CMK (cell line): ENCODE results near the gene LIMA1.
"Not testable (repeated sequence)": the region's sequence is repeated elsewhere in the genome, so short reads cannot be mapped to it uniquely, and the experiment has no call there.

Source experiments
- DNase-seq: peaks from one replicate; pipeline ENCODE4 v3.0.0-alpha.2; 2010; ENCODE audit warnings: low read depth

LIMA1 gene

DNA sequence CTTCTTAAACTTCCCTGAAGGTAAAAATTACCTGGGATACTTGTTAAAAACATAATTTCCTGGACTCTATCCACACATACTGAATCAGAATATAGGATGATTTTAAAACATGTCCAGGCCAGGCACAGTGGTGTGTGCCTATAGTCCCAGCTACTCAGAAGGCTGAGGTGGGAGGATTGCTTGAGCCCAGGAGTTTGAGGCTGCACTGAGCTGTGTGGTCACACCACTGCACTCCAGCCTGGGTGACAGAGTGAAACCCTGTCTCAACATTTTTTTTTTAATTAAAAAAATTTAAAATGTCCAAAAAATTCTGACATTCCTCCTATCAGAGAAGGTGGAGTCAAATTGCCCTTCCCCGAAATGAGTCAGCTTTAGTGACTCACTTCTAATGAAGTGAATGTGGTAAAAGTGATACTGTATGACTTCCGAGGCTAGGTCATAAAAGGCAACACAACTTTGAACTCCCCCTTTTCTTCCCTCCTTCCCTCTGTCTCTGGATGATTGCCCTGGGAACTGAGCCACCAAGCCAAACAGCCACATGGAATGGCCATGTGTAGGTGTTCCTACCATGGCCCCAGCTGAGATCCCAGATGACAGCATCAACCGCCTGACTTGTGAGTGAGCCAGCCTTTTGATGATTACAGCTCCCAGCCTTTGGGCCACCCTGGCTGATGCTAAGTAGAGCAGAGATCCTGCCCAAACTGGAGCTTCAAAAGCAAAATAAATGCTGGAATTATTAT lies 36.3 kb downstream of the LIMA1 start:
- no peak for DNase-seq

DNA sequence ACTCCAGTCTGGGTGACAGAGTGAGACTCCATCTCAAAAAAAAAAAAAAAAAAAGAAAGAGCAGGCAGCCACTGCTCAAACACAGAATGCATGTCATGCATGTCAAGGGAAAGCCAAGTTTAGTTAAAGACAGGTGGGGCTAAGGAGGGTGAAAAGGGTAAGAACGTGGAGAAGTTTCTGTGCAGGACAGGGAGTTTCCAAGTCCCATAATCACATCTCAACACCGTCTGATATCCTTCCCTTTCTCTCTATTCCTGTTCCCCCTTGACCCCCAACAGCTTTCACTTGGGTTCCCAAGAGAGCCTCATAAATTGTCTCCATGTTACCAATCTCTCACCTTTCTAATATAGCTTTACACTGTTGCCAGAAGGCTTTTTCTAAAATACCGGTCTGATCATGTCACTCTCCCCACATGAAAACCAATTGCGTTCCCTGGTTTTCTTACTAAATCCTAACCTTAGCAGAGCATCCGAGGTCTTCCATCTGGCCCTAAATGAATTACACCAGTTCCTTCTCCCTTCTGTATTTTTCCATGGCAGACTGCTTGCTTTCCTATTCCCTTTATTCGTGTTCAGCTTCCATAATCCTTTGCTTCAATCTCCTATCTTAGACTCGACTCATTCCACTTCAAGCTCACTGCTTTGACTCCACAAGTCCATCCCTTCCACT lies 37.0 kb downstream of the LIMA1 start:
- no peak for DNase-seq

- DNase-seq, result no peak
Measured at GRCh38 chr12:50243507-50243906, 39.8 kb downstream of the LIMA1 start.

DNA sequence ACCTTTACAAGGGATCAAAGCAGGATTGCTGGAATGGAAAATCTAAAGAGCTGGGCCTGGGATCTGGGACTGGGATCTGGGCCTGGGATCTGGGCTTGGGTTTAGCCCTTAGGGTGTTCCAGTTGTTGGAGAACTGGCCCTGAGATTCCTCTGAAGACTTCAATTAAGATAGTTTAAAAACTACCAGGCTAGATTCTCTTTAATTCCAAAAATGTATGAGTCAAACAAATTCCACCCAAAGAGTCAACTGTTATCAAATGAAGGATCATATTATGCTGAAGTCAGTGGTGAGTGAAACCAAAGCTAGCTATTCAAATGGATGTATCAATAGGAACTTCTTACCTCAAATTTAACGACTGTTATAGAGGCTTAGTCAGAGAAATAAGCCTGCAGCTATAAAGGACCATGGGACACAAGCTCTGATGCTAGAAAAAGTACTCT lies 40.5 kb downstream of the LIMA1 start:
- no peak for DNase-seq

GRCh38 chr12:50241178-50241577 lies 42.1 kb downstream of the LIMA1 start:
- DNase-seq, result no peak

GRCh38 chr12:50240792-50241114 lies 42.6 kb downstream of the LIMA1 start:
- no peak for DNase-seq

GRCh38 chr12:50240096-50240791 lies 43.1 kb downstream of the LIMA1 start:
- no peak for DNase-seq

DNA sequence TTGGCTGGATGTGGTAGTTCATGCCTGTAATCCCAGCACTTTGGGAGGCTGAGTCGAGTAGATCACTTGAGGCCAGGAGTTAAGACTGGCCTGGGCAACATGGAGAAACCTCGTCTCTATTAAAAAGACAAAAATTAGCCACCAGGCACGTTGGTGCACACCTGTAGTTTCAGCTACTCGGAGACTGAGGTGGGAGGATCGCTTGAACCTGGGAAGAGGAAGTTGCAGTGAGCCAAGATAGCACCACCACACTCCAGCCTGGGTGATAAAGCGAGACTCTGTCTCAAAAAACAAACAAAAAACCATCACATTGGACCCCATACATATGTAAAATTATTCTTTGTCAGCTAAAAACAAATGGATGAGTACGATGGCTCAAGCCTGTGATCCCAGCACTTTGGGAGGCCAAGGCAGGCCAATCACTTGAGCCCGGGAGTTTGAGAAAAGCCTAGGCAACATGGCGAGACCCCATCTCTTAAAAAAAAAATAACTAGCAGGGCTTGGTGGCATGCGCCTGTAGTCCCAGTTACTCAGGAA lies 43.9 kb downstream of the LIMA1 start:
- no peak for DNase-seq

DNA sequence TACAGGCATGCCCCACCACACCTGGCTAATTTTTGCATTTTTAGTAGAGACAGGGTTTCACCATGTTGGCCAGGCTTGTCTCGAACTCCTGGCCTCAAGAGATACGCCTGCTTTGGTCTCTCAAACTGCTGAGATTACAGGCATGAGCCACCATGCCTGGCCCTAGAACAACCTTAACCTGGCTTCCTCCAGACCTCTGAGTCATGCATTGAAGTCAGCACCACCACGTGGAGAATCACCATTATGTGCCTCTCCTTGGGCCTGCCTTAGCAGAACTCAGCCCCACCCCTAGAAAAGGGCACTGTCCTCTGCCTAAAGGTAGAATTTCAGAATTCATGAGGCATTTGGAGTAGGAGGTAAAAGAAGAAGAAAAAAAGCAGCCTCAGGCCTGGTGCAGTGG lies 49.0 kb downstream of the LIMA1 start:
- no peak for DNase-seq

DNA sequence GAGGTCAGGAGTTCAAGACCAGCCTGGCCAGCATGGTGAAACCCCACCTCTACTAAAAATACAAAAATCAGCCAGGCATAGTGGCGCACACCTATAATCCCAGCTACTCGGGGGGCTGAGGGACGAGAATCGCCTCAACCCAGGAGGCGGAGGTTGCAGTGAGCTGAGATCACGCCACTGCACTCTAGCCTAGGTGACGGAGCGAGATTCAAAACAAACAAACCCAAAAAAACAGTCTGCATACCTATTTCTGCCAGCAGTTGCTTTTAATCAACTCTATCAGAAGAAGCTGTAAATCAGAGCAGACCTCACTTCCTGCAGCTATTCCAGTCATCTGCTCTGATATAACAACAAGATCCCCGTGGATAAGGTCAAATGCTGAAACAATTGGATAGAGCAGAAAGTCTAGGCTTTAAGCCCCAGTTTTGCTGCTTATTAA lies 50.5 kb downstream of the LIMA1 start:
- no peak for DNase-seq

- DNase-seq, result no peak
Measured at GRCh38 chr12:50232206-50232605, 51.1 kb downstream of the LIMA1 start.

- no peak for DNase-seq
Measured at GRCh38 chr12:50231346-50231745, 52.0 kb downstream of the LIMA1 start.

GRCh38 chr12:50230217-50230616 lies 53.1 kb downstream of the LIMA1 start:
- no peak for DNase-seq

GRCh38 chr12:50224026-50224692 lies 59.2 kb downstream of the LIMA1 start:
- no peak for DNase-seq

GRCh38 chr12:50222275-50222783 lies 61.0 kb downstream of the LIMA1 start:
- peak; percentile 26 for DNase-seq

- peak; percentile 17 for DNase-seq
Measured at GRCh38 chr12:50221228-50222008, 61.9 kb downstream of the LIMA1 start.

DNA sequence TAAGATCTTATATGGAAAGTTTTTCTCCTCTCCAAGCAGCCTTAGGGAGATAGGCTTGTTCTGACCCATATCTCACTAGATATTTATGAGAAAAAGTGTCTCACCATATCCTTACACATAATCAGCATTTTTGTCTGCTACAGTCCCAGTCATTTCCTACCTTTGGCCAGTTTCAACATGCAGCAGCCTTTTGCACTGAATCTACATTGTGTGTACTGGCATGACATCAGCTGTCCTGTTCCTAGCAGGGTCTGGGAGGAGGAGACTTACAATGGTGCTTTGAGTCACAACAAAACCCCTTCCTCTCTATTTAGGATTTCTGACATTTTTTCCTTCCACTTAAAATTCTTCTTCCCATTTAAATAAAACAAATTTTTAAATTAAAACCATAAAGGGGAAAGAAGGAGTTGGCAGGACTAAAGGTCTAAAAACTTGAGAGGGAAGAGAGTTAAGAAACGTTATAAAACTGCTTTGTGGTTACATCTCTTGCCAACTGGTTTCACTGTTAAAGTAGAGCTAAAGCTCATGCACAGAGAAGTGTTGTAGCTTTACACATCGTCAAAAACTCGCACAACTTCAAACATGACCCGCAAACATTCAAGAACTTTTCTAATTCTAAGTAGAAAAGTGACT lies 62.8 kb downstream of the LIMA1 start:
- no peak for DNase-seq

DNA sequence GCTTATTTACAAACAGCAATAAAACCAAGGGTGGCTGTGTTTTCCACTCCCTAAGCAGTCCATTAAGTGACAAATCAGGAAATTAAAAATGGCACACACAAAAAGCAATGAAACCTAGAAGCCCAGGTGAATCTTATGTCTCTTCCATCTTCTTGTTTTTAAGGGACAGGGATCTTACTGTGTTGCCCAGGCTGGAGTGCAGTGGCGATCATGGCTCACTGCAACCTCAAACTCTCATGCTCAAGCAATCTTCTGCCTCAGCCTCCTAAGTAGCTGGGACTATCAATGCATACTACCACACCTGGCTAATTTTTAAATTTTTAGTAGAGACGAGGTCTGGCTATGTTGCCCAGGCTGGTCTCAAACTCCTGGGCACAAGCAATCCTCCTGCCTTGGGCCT lies 63.8 kb downstream of the LIMA1 start:
- DNase-seq, result no peak

GRCh38 chr12:50219001-50219400 lies 64.3 kb downstream of the LIMA1 start:
- not testable (repeated sequence) for DNase-seq

GRCh38 chr12:50218386-50218785 lies 64.9 kb downstream of the LIMA1 start:
- DNase-seq, result no peak

GRCh38 chr12:50217202-50217601 lies 66.1 kb downstream of the LIMA1 start:
- DNase-seq, result no peak
